NCI-H2081 treated with DMSO at 0.1 percent for 48 hours (cell line): ENCODE measurements around the gene TCF4.

Experiments
- DNase-seq: peaks from one replicate; lab custom pipeline; 2025; lab: John Stamatoyannopoulos, UW

TCF4 gene

GRCh38 chr18:55261253-55261652 is 326.7 kb downstream of the TCF4 start:
- no peak for DNase-seq

- no peak for DNase-seq
These were observed 329.9 kb downstream of the TCF4 start for GRCh38 chr18:55258088-55258487.

GRCh38 chr18:55256929-55257289 is 331.1 kb downstream of the TCF4 start:
- no peak for DNase-seq

- DNase-seq: no peak
These were observed 331.6 kb downstream of the TCF4 start for GRCh38 chr18:55256226-55256928.

GRCh38 chr18:55253814-55254213 is 334.2 kb downstream of the TCF4 start:
- no peak for DNase-seq

GRCh38 chr18:55252901-55253300 is 335.1 kb downstream of the TCF4 start:
- DNase-seq: no peak

GRCh38 chr18:55252053-55252675 is 335.8 kb downstream of the TCF4 start:
- DNase-seq: no peak

GRCh38 chr18:55251254-55251971 is 336.6 kb downstream of the TCF4 start:
- no peak for DNase-seq

- DNase-seq: no peak
These were observed 337.2 kb downstream of the TCF4 start for GRCh38 chr18:55250768-55251173.

- DNase-seq: no peak
These were observed 338.4 kb downstream of the TCF4 start for GRCh38 chr18:55249550-55249949.

- no peak for DNase-seq
These were observed 339.5 kb downstream of the TCF4 start for GRCh38 chr18:55248495-55248894.

GRCh38 chr18:55247032-55247431 is 341.0 kb downstream of the TCF4 start:
- DNase-seq: no peak

- DNase-seq: no peak
These were observed 341.7 kb downstream of the TCF4 start for GRCh38 chr18:55246278-55246677.

- no peak for DNase-seq
These were observed 342.8 kb downstream of the TCF4 start for GRCh38 chr18:55245211-55245614.

- no peak for DNase-seq
These were observed 343.4 kb downstream of the TCF4 start for GRCh38 chr18:55244546-55244945.

GRCh38 chr18:55243857-55244256 is 344.1 kb downstream of the TCF4 start:
- no peak for DNase-seq

- no peak for DNase-seq
These were observed 344.7 kb downstream of the TCF4 start for GRCh38 chr18:55243255-55243654.

- no peak for DNase-seq
These were observed 347.0 kb downstream of the TCF4 start for GRCh38 chr18:55240978-55241377.

- DNase-seq: no peak
These were observed 348.3 kb downstream of the TCF4 start for GRCh38 chr18:55239740-55240139.

- no peak for DNase-seq
These were observed 350.3 kb downstream of the TCF4 start for GRCh38 chr18:55237660-55238059.

- DNase-seq: no peak
These were observed 351.7 kb downstream of the TCF4 start for GRCh38 chr18:55236150-55236931.

- no peak for DNase-seq
These were observed 352.9 kb downstream of the TCF4 start for GRCh38 chr18:55235094-55235461.
